GM06990 (cell line): ENCODE data around the gene HYAL2.

ENCODE experiments used
- DNase-seq: peaks from one replicate; pipeline ENCODE4 v3.0.0-alpha.2; 2011; ENCODE audit not compliant: insufficient read length; ENCODE audit errors: extremely low read depth
- H3K27me3 ChIP-seq: replicated peaks from 2 replicates; pipeline ENCODE4 v1.6.0; 2011; ENCODE audit warnings: low read length; ENCODE audit not compliant: control insufficient read depth, insufficient read depth
- H3K36me3 ChIP-seq: 2 replicates; pipeline ENCODE4 v1.5.1; 2011; ENCODE audit warnings: low read length; ENCODE audit not compliant: control insufficient read depth, insufficient read depth
- H3K4me3 ChIP-seq: replicated peaks from 2 replicates; pipeline ENCODE4 v1.5.1; 2011; ENCODE audit warnings: low read depth, mild to moderate bottlenecking, control low read depth, low read length
- CTCF ChIP-seq: IDR thresholded peaks from 2 replicates; pipeline ENCODE4 v1.5.1; 2011; ENCODE audit warnings: low read length, control low read depth, mild to moderate bottlenecking, inconsistent platforms; ENCODE audit not compliant: insufficient read depth, poor library complexity, severe bottlenecking

HYAL2 gene

GRCh38 chr3:50321336-50322114, 1.0 kb downstream of the HYAL2 start:
- H3K27me3 ChIP-seq = no peaks in the 10 kb centered on the region
- H3K4me3 ChIP-seq = peak overlapping the region; percentile 70
- peak; percentile 92 for DNase-seq
- peak; percentile 65 for TF ChIP-seq CTCF
- H3K36me3 ChIP-seq = peaks cover 9% of the 10 kb centered on the region

GRCh38 chr3:50320853-50321335, 1.7 kb downstream of the HYAL2 start:
- Histone ChIP-seq H3K4me3 (peak overlapping the region; percentile 70), H3K27me3 (no peaks in the 10 kb centered on the region), H3K36me3 (peaks cover 9% of the 10 kb centered on the region)
- no peak for DNase-seq
- TF ChIP-seq CTCF = no peak

GRCh38 chr3:50319894-50320625, 2.5 kb downstream of the HYAL2 start:
- peaks cover 7% of the 10 kb centered on the region for H3K36me3 ChIP-seq

GRCh38 chr3:50319181-50319893, 3.2 kb downstream of the HYAL2 start:
- DNase-seq = no peak
- Histone ChIP-seq H3K36me3 (peaks cover 7% of the 10 kb centered on the region), H3K27me3 (no peaks in the 10 kb centered on the region), H3K4me3 (no peak overlapping the region)
- no peak for TF ChIP-seq CTCF

More at GRCh38 chr3:50319894-50320625, 2.5 kb downstream of the HYAL2 start:
- no peak for TF ChIP-seq CTCF
- peak overlapping the region; percentile 70 for H3K4me3 ChIP-seq
- DNase-seq = no peak
- no peaks in the 10 kb centered on the region for H3K27me3 ChIP-seq

- H3K36me3 ChIP-seq = peaks cover 5% of the 10 kb centered on the region
- H3K4me3 ChIP-seq = no peak overlapping the region
- TF ChIP-seq CTCF = no peak
- DNase-seq = no peak
- no peaks in the 10 kb centered on the region for H3K27me3 ChIP-seq
These were observed 3.9 kb downstream of the HYAL2 start for GRCh38 chr3:50318615-50319014.
